K562 (cell line): ENCODE measurements around the gene KCNMB1. TPM values are rescaled to one million over a fixed set of nuclear protein-coding genes. Genes with fewer than 3 reads are reported as not detected.

Source experiments
- ATAC-seq: fragments of 200-7000 bp; cut with Tn5 transposase; 3 replicates; pipeline ENCODE4 v1.9.1; 2020; ENCODE audit warnings: moderate library complexity
- BruUV-seq: library from RNA; stranded (reverse); fragments of 400-500 nt; replicated peaks from 2 replicates; lab custom pipeline; 2021; lab: Mats Ljungman, UMichigan
- CTCF ChIA-PET: fragments of 300-600 bp; formaldehyde crosslinking; extraction: SDS; loops from one replicate; lab custom pipeline; 2021; ENCODE audit warnings: low intra/inter-chr PET ratio; lab: Yijun Ruan, JAX
- POLR2A ChIA-PET: fragments of 300-600, 350-650 bp; sonication (Branson Sonifier 250); formaldehyde crosslinking; extraction: SDS; loops from one replicate; lab custom pipeline; 2021; ENCODE audit warnings: antibody characterized with exemption, inconsistent platforms; lab: Yijun Ruan, JAX
- DNase-seq, 4 experiments: peaks; one replicate each; pipeline versions ENCODE4 v3.0.0 to v3.0.0-alpha.2; 2011 to 2018; ENCODE audit warnings: low spot score in 3 of 4, mixed read lengths in 3 of 4; ENCODE audit errors: extremely low read depth in 1 of 4
- FAIRE-seq: peaks from 2 replicates; lab custom pipeline; 2011; peaks lifted over from hg19 to GRCh38; lab: Jason Lieb, UNC
- H2AFZ ChIP-seq: 2 replicates; pipeline ENCODE4 v1.6.0; 2011; ENCODE audit warnings: low read depth, low read length, control low read depth, inconsistent platforms
- H3K27ac ChIP-seq: fragments of 200-600 bp; 3 replicates; pipeline ENCODE4 v1.8.0; 2011; ENCODE audit warnings: low read depth, mild to moderate bottlenecking, control low read depth, inconsistent platforms, low read length, moderate library complexity, mixed read lengths; ENCODE audit errors: extremely low read depth
- H3K27me3 ChIP-seq, 2 experiments: fragments of 300-600 bp in 1 of 2; 2 replicates in 1 of 2; 3 replicates in 1 of 2; pipeline versions ENCODE4 v1.6.0 to v1.8.0; 2011; ENCODE audit warnings: inconsistent platforms in 2 of 2, low read length in 2 of 2, mild to moderate bottlenecking in 1 of 2, mixed read lengths in 1 of 2, moderate library complexity in 1 of 2; ENCODE audit not compliant: control insufficient read depth in 2 of 2, insufficient read depth in 2 of 2
- H3K36me3 ChIP-seq: fragments of 300-600 bp; 3 replicates; pipeline ENCODE4 v1.8.0; 2011; ENCODE audit warnings: mild to moderate bottlenecking, low read length, inconsistent platforms; ENCODE audit not compliant: control insufficient read depth, insufficient read depth
- H3K4me1 ChIP-seq, 2 experiments: fragments of 200-600 bp in 1 of 2; replicated peaks in 1 of 2; 2 replicates in 1 of 2; 3 replicates in 1 of 2; pipeline versions ENCODE4 v1.5.1 to v1.8.0; 2011; ENCODE audit warnings: inconsistent platforms in 2 of 2, low read length in 2 of 2, mild to moderate bottlenecking in 1 of 2, mixed read lengths in 1 of 2, moderate library complexity in 1 of 2; ENCODE audit not compliant: control insufficient read depth in 2 of 2, insufficient read depth in 2 of 2
- H3K4me2 ChIP-seq: 2 replicates; pipeline ENCODE4 v1.6.1; 2011; ENCODE audit warnings: low read length, control low read depth, inconsistent platforms, mixed read lengths; ENCODE audit not compliant: insufficient read depth
- H3K4me3 ChIP-seq: fragments of 200-600 bp; sonication (generic), shearing (Covaris generic); 2 replicates; pipeline ENCODE4 v1.5.1; 2016; ENCODE audit warnings: control low read depth, inconsistent platforms
- H3K79me2 ChIP-seq: fragments of 200-600 bp; 3 replicates; pipeline ENCODE4 v1.8.0; 2011; ENCODE audit warnings: low read length, inconsistent platforms; ENCODE audit not compliant: control insufficient read depth, insufficient read depth
- H3K9ac ChIP-seq, 2 experiments: 2 replicates each; pipeline versions ENCODE4 v1.6.0 to v1.6.1; 2011; ENCODE audit warnings: low read depth in 2 of 2, low read length in 2 of 2, control low read depth in 1 of 2, inconsistent platforms in 1 of 2, mild to moderate bottlenecking in 1 of 2, mixed read lengths in 1 of 2; ENCODE audit not compliant: insufficient read depth in 1 of 2
- H3K9me1 ChIP-seq: one replicate; pipeline ENCODE4 v1.6.0; 2011; ENCODE audit warnings: inconsistent platforms, mild to moderate bottlenecking, low read length, moderate library complexity; ENCODE audit not compliant: control insufficient read depth, insufficient read depth
- H3K9me3 ChIP-seq: replicated peaks from 2 replicates; pipeline ENCODE4 v1.5.1; 2011; ENCODE audit warnings: low read depth, low read length, inconsistent platforms; ENCODE audit not compliant: control insufficient read depth, insufficient read depth
- H4K20me1 ChIP-seq: replicated peaks from 2 replicates; pipeline ENCODE4 v1.6.1; 2011; ENCODE audit warnings: low read length, inconsistent platforms, mixed read lengths; ENCODE audit not compliant: control insufficient read depth, insufficient read depth
- BRF1 ChIP-seq: IDR thresholded peaks from 3 replicates; pipeline ENCODE4 v1.6.1; 2011; ENCODE audit warnings: borderline replicate concordance, mild to moderate bottlenecking; ENCODE audit not compliant: insufficient read length; ENCODE audit errors: extremely low read depth
- EZH2 ChIP-seq: IDR thresholded peaks from 2 replicates; pipeline ENCODE4 v1.6.1; 2012; ENCODE audit warnings: low read depth, mild to moderate bottlenecking, inconsistent platforms, low read length, borderline replicate concordance
- HNRNPLL ChIP-seq: fragments of 200-400 bp; formaldehyde crosslinking; IDR thresholded peaks from 2 replicates; pipeline ENCODE4 v1.6.1; 2017; ENCODE audit warnings: low read length, low read depth, mild to moderate bottlenecking; ENCODE audit not compliant: poor library complexity, severe bottlenecking
- RB1 ChIP-seq: fragments of 450-650 bp; IDR thresholded peaks from 2 replicates; pipeline ENCODE4 v1.6.1; 2017; ENCODE audit warnings: low read depth, mild to moderate bottlenecking
- RBM22 ChIP-seq: fragments of 200-400 bp; formaldehyde crosslinking; IDR thresholded peaks from 2 replicates; pipeline ENCODE4 v1.6.1; 2018; ENCODE audit warnings: low read length, low read depth; ENCODE audit not compliant: poor library complexity, severe bottlenecking
- SMARCB1 ChIP-seq: IDR thresholded peaks from 2 replicates; pipeline ENCODE4 v1.6.1; 2011; ENCODE audit warnings: improper control_type of control experiment, low read depth; ENCODE audit not compliant: insufficient read length
- XRCC5 ChIP-seq: fragments of 200-400 bp; formaldehyde crosslinking; IDR thresholded peaks from 2 replicates; pipeline ENCODE4 v1.6.1; 2017; ENCODE audit warnings: low read depth, mild to moderate bottlenecking, low read length
- ZC3H11A ChIP-seq: IDR thresholded peaks from 2 replicates; pipeline ENCODE4 v1.6.1; 2012; ENCODE audit warnings: low read depth, low read length, improper control_type of control experiment
- ZKSCAN1 ChIP-seq: fragments of 150-350 bp; IDR thresholded peaks from 2 replicates; pipeline ENCODE4 v1.6.1; 2016; ENCODE audit warnings: low read depth, low read length
- ZNF384 ChIP-seq: IDR thresholded peaks from 2 replicates; pipeline ENCODE4 v1.6.1; 2012; ENCODE audit warnings: low read depth, low read length, improper control_type of control experiment
- ZNF75A ChIP-seq: fragments of 450-650 bp; formaldehyde crosslinking; IDR thresholded peaks from 2 replicates; pipeline ENCODE4 v1.4.0; 2020; ENCODE audit warnings: mild to moderate bottlenecking
- WGBS: fragments of 100-300 bp; shearing (Covaris generic); methylation state at CpG from one replicate; pipeline ENCODE4 v1.1.6; 2016; ENCODE audit warnings: low coverage, mixed read lengths; ENCODE audit not compliant: insufficient coverage; ENCODE audit errors: missing lambda C conversion rate; 5-methylcytosine and 5-hydroxymethylcytosine counted together
- in situ Hi-C: fragments of 300-500 bp; cut with MboI; formaldehyde crosslinking; loops from 4 replicates; pipeline ENCODE4 v1.15.0; 2018; ENCODE audit warnings: inconsistent platforms, mixed read lengths
- intact Hi-C: fragments of 100-400 bp; cut with micrococcal nuclease; formaldehyde crosslinking; loops from 2 replicates; pipeline ENCODE4 v1.14.2; 2022
- polyA plus RNA-seq, 8 experiments: library from polyadenylated mRNA; depleted of rRNA in 4 of 8; stranded (reverse) in 5 of 8; unstranded in 3 of 8; fragments of >200 nt; fragmentation: Nextera tagmentation in 2 of 8; fragmentation: Illumina TruSeq in 1 of 8; extraction: Ambion mirVana in 2 of 8; extraction: Trizol in 1 of 8; gene quantifications; 2 replicates each; pipeline versions ENCODE4 v1.2.1 to v1.2.3, GENCODE V29; 2011 to 2014; ENCODE audit warnings: inconsistent platforms in 1 of 8, missing spikeins in 1 of 8
- total RNA-seq, 7 experiments: library from RNA; depleted of rRNA in 6 of 7; stranded (reverse); fragments of >200 nt in 6 of 7; fragmentation: Illumina TruSeq in 2 of 7; extraction: Trizol in 2 of 7; gene quantifications; 2 replicates each; pipeline versions ENCODE4 v1.2.1 to v1.2.3, GENCODE V29; 2011 to 2021; ENCODE audit warnings: low replicate concordance in 1 of 7
- TF ChIP-seq, protein P1 (sequence below): sonication (generic); formaldehyde crosslinking; IDR thresholded peaks from 2 replicates; pipeline ENCODE4 v1.4.0; 2020; ENCODE audit warnings: mild to moderate bottlenecking, missing genetic modification reagents
- TF ChIP-seq, protein P2 (sequence below): fragments of 250-450 bp; sonication (Bioruptor Pico); IDR thresholded peaks from 2 replicates; pipeline ENCODE4 v1.8.0; 2021; ENCODE audit warnings: moderate library complexity, mild to moderate bottlenecking, inconsistent platforms
- TF ChIP-seq, protein P3 (sequence below): IDR thresholded peaks from 2 replicates; pipeline ENCODE4 v1.6.1; 2011; ENCODE audit not compliant: insufficient read length; ENCODE audit errors: extremely low read depth
- TF ChIP-seq, protein P4 (sequence below): fragments of 450-650 bp; formaldehyde crosslinking; IDR thresholded peaks from 2 replicates; pipeline ENCODE4 v1.4.0; 2022; ENCODE audit warnings: mild to moderate bottlenecking, moderate library complexity

KCNMB1 gene
- total and polyA plus RNA-seq, 9 of the 15 experiments (the other 6 are each of a cell fraction or from before 2014, with no cell fraction given) = not detected

DNA sequence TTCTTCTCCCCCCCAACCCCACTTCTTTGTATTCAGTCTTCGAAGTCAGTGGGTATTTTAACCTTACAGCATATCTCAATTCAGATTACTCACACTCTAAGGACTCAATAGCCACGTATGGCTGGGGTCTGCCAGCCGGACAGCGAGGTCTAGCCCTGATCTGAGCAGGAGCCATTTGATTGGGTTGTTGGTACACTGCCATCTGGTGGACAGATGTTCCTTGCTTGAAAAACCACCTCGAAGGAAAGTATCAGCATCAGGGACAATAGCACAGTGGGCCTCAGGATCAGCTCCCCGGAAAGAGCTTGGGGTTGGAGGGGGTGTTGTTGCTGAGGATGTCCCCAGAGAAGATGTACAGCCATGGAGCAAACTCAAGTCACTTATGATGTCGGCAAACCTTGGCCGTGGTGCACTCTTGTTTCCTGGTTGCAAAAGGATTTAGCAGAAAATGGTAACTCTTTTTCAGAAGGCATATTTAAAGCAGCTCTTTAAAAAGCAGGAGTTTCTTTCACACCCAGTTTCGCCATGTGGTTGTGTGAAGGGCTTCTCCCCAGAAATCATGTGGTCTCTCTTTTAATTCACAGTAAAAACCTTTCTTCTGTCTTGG, 31.7 kb upstream of the KCNMB1 start:
- peak; percentile 70 to 72 (median 72) for DNase-seq
- H3K4me3 ChIP-seq = no peak overlapping the region
- peaks cover 0 to 11% of the 10 kb centered on the region in 2 experiments; a peak in 2 of 5 replicates for H3K27me3 ChIP-seq
- H3K4me1 ChIP-seq = no peaks in the 10 kb centered on the region
- no peaks in the 10 kb centered on the region for H3K36me3 ChIP-seq
- no peak overlapping the region for H3K9ac ChIP-seq
- H3K9me3 ChIP-seq = no peaks in the 10 kb centered on the region
- CTCF ChIA-PET = interaction anchor here (4.2 kb wide), 1 partner anchor 196 kb away, joined by 22 read pairs; no protein-coding TSS in a partner anchor
- POLR2A ChIA-PET = no interaction called here
- intact Hi-C loops (loop anchor here (1.0 to 5.0 kb wide), 4 partner anchors 74 to 320 kb away; no protein-coding TSS in a partner anchor), in situ Hi-C loops (no loop called here)
- 2% methylated on average over 9 of the region's 9 CpGs for WGBS
- no peak overlapping the region for H3K27ac ChIP-seq
- no peak overlapping the region for H3K4me2 ChIP-seq
- peak; percentile 89 for ATAC-seq
- FAIRE-seq = peak; percentile 96
- BruUV-seq = no TSS peak
- no peaks in the 10 kb centered on the region for H3K9me1 ChIP-seq
- H4K20me1 ChIP-seq = 0 out of 2 replicates have a peak, but pooled peaks cover 2% of the 10 kb centered on the region
- H2AFZ ChIP-seq = no peak overlapping the region
- H3K79me2 ChIP-seq = no peaks in the 10 kb centered on the region
- TF ChIP-seq, protein P1, sequence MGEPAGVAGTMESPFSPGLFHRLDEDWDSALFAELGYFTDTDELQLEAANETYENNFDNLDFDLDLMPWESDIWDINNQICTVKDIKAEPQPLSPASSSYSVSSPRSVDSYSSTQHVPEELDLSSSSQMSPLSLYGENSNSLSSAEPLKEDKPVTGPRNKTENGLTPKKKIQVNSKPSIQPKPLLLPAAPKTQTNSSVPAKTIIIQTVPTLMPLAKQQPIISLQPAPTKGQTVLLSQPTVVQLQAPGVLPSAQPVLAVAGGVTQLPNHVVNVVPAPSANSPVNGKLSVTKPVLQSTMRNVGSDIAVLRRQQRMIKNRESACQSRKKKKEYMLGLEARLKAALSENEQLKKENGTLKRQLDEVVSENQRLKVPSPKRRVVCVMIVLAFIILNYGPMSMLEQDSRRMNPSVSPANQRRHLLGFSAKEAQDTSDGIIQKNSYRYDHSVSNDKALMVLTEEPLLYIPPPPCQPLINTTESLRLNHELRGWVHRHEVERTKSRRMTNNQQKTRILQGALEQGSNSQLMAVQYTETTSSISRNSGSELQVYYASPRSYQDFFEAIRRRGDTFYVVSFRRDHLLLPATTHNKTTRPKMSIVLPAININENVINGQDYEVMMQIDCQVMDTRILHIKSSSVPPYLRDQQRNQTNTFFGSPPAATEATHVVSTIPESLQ = no peak
- no peak for TF ChIP-seq ZC3H11A
- peak; percentile 55; the same call in 1 of the 2 replicates for TF ChIP-seq XRCC5
- TF ChIP-seq RBM22 = no peak
- TF ChIP-seq ZKSCAN1 = no peak
- no peak for TF ChIP-seq ZNF384
- TF ChIP-seq, protein P2, sequence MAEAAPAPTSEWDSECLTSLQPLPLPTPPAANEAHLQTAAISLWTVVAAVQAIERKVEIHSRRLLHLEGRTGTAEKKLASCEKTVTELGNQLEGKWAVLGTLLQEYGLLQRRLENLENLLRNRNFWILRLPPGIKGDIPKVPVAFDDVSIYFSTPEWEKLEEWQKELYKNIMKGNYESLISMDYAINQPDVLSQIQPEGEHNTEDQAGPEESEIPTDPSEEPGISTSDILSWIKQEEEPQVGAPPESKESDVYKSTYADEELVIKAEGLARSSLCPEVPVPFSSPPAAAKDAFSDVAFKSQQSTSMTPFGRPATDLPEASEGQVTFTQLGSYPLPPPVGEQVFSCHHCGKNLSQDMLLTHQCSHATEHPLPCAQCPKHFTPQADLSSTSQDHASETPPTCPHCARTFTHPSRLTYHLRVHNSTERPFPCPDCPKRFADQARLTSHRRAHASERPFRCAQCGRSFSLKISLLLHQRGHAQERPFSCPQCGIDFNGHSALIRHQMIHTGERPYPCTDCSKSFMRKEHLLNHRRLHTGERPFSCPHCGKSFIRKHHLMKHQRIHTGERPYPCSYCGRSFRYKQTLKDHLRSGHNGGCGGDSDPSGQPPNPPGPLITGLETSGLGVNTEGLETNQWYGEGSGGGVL (CRISPR knock-in tag) = no peak
- TF ChIP-seq EZH2 = no peak
- TF ChIP-seq, protein P3, sequence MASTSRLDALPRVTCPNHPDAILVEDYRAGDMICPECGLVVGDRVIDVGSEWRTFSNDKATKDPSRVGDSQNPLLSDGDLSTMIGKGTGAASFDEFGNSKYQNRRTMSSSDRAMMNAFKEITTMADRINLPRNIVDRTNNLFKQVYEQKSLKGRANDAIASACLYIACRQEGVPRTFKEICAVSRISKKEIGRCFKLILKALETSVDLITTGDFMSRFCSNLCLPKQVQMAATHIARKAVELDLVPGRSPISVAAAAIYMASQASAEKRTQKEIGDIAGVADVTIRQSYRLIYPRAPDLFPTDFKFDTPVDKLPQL = no peak
- no peak for TF ChIP-seq HNRNPLL
- TF ChIP-seq ZNF75A (CRISPR knock-in tag) = no peak
- TF ChIP-seq SMARCB1 = no peak
- TF ChIP-seq, protein P4, sequence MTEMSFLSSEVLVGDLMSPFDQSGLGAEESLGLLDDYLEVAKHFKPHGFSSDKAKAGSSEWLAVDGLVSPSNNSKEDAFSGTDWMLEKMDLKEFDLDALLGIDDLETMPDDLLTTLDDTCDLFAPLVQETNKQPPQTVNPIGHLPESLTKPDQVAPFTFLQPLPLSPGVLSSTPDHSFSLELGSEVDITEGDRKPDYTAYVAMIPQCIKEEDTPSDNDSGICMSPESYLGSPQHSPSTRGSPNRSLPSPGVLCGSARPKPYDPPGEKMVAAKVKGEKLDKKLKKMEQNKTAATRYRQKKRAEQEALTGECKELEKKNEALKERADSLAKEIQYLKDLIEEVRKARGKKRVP = no peak
- no peak for TF ChIP-seq RB1
- TF ChIP-seq BRF1 = no peak
